ENCODE data around the gene CENPP.

- TF ChIP-seq CTCF (IDR thresholded peaks at IDR 0.05) (no peak), POLR2A (IDR thresholded peaks at IDR 0.05) (no peak)
Measured at GRCh38 chr9:92576175-92576574, 250.4 kb downstream of the CENPP start.

All from thyroid gland (tissue), 4 donors.